Mesothelial cell of epicardium (in vitro differentiated cells): ENCODE data around the gene STAB1. TPM values are rescaled to one million over a fixed set of nuclear protein-coding genes. Genes with fewer than 3 reads are reported as not detected.

ENCODE experiments used
- DNase-seq, 2 experiments: peaks; one replicate each; pipeline ENCODE4 v3.0.0; 2021; ENCODE audit warnings: low spot score in 2 of 2; ENCODE audit not compliant: unreplicated experiment in 2 of 2
- H3K27ac Mint-ChIP-seq: 2 replicates; pipeline ENCODE4 v1.8.0; 2021; ENCODE audit warnings: mixed read lengths
- H3K27me3 Mint-ChIP-seq: 2 replicates; pipeline ENCODE4 v1.8.0; 2021; ENCODE audit warnings: low read depth, mixed read lengths
- H3K36me3 Mint-ChIP-seq: 2 replicates; pipeline ENCODE4 v1.8.0; 2021; ENCODE audit warnings: mixed read lengths
- H3K4me1 Mint-ChIP-seq: 2 replicates; pipeline ENCODE4 v1.8.0; 2021; ENCODE audit warnings: mixed read lengths
- H3K4me3 Mint-ChIP-seq: 2 replicates; pipeline ENCODE4 v1.8.0; 2021; ENCODE audit warnings: mild to moderate bottlenecking, moderate library complexity, mixed read lengths
- H3K9me3 Mint-ChIP-seq: 2 replicates; pipeline ENCODE4 v1.8.0; 2021; ENCODE audit warnings: mixed read lengths
- CTCF ChIP-seq: fragments of 200-600 bp; sonication (generic); IDR thresholded peaks from one replicate; pipeline ENCODE4 v1.5.0; 2021; ENCODE audit warnings: antibody characterized with exemption; ENCODE audit not compliant: unreplicated experiment
- total RNA-seq: library from RNA; stranded (reverse); gene quantifications from 3 replicates; pipeline ENCODE4 v1.2.1, GENCODE V29; 2021

STAB1 gene
- total RNA-seq, 1 donor from 2014 or later, result 0.29 TPM

GRCh38 chr3:52469001-52469400 lies 26.1 kb upstream of the STAB1 start:
- Mint-ChIP-seq H3K27ac (peak overlapping the region; percentile 34), H3K4me3 (no peak overlapping the region), H3K27me3 (no peaks in the 10 kb centered on the region), H3K9me3 (no peaks in the 10 kb centered on the region), H3K4me1 (peaks cover 6% of the 10 kb centered on the region), H3K36me3 (peaks cover 34% of the 10 kb centered on the region)
- no peak for DNase-seq
- TF ChIP-seq CTCF, result no peak

GRCh38 chr3:52470920-52471319 lies 24.2 kb upstream of the STAB1 start:
- H3K4me1 Mint-ChIP-seq, result peaks cover 6% of the 10 kb centered on the region
- H3K27ac Mint-ChIP-seq, result no peak overlapping the region
- H3K36me3 Mint-ChIP-seq, result peaks cover 38% of the 10 kb centered on the region
- TF ChIP-seq CTCF, result no peak
- H3K27me3 Mint-ChIP-seq, result no peaks in the 10 kb centered on the region
- no peak overlapping the region for H3K4me3 Mint-ChIP-seq
- H3K9me3 Mint-ChIP-seq, result no peaks in the 10 kb centered on the region
- no peak for DNase-seq

- Mint-ChIP-seq H3K9me3 (no peaks in the 10 kb centered on the region), H3K27ac (no peak overlapping the region), H3K4me1 (peaks cover 6% of the 10 kb centered on the region), H3K27me3 (no peaks in the 10 kb centered on the region), H3K4me3 (no peak overlapping the region), H3K36me3 (peaks cover 41% of the 10 kb centered on the region)
- DNase-seq, result no peak
- peak; percentile 32 for TF ChIP-seq CTCF
Measured at GRCh38 chr3:52471371-52472238, 23.5 kb upstream of the STAB1 start.

GRCh38 chr3:52472239-52473000 lies 22.7 kb upstream of the STAB1 start:
- peaks cover 44% of the 10 kb centered on the region for H3K36me3 Mint-ChIP-seq
- TF ChIP-seq CTCF, result no peak

GRCh38 chr3:52473026-52473425 lies 22.1 kb upstream of the STAB1 start:
- Mint-ChIP-seq H3K9me3 (no peaks in the 10 kb centered on the region), H3K4me1 (peaks cover 6% of the 10 kb centered on the region), H3K36me3 (peaks cover 46% of the 10 kb centered on the region), H3K27ac (no peak overlapping the region), H3K27me3 (no peaks in the 10 kb centered on the region), H3K4me3 (no peak overlapping the region)
- DNase-seq, result no peak
- TF ChIP-seq CTCF, result no peak

More at GRCh38 chr3:52472239-52473000, 22.7 kb upstream of the STAB1 start:
- DNase-seq, result no peak
- H3K4me3 Mint-ChIP-seq, result no peak overlapping the region
- peaks cover 6% of the 10 kb centered on the region for H3K4me1 Mint-ChIP-seq
- no peaks in the 10 kb centered on the region for H3K27me3 Mint-ChIP-seq
- no peak overlapping the region for H3K27ac Mint-ChIP-seq
- H3K9me3 Mint-ChIP-seq, result no peaks in the 10 kb centered on the region
